ENCODE data around the gene FAM81A. TPM values are rescaled to one million over a fixed set of nuclear protein-coding genes. Genes with fewer than 3 reads are reported as not detected.
"Not testable (repeated sequence)": the region's sequence is repeated elsewhere in the genome, so short reads cannot be mapped to it uniquely, and the experiment has no call there.

Gene FAM81A
- total RNA-seq, 1 experiment from 2014 or later, result 4.1 TPM

- in situ Hi-C loops (cut with HindIII; ENCODE audit: low pct_unique_long_range_greater_than_20kb, low sequenced_read_pairs), result no loop called here
- no peak for DNase-seq (ENCODE audit: low read depth)
Measured at GRCh38 chr15:59419170-59419569, 18.8 kb upstream of the FAM81A start.

GRCh38 chr15:59420108-59420507 is 17.9 kb upstream of the FAM81A start:
- no peak for DNase-seq (ENCODE audit: low read depth)
- in situ Hi-C loops (cut with HindIII; ENCODE audit: low pct_unique_long_range_greater_than_20kb, low sequenced_read_pairs), result no loop called here

GRCh38 chr15:59420986-59421618 is 16.9 kb upstream of the FAM81A start:
- no peak for DNase-seq (ENCODE audit: low read depth)
- in situ Hi-C loops (cut with HindIII; ENCODE audit: low pct_unique_long_range_greater_than_20kb, low sequenced_read_pairs), result no loop called here

GRCh38 chr15:59424616-59425015 is 13.4 kb upstream of the FAM81A start:
- in situ Hi-C loops (cut with HindIII; ENCODE audit: low pct_unique_long_range_greater_than_20kb, low sequenced_read_pairs), result no loop called here

GRCh38 chr15:59428898-59429297 is 9.1 kb upstream of the FAM81A start:
- in situ Hi-C loops (cut with HindIII; ENCODE audit: low pct_unique_long_range_greater_than_20kb, low sequenced_read_pairs); DNase-seq (ENCODE audit: low read depth): not testable (repeated sequence)

More at GRCh38 chr15:59424616-59425015, 13.4 kb upstream of the FAM81A start:
- DNase-seq (ENCODE audit: low read depth), result no peak

- DNase-seq (ENCODE audit: low read depth), result no peak
- in situ Hi-C loops (cut with HindIII; ENCODE audit: low pct_unique_long_range_greater_than_20kb, low sequenced_read_pairs), result no loop called here
Measured at GRCh38 chr15:59432389-59432788, 5.6 kb upstream of the FAM81A start.

- no peak for DNase-seq (ENCODE audit: low read depth)
- in situ Hi-C loops (cut with HindIII; ENCODE audit: low pct_unique_long_range_greater_than_20kb, low sequenced_read_pairs), result no loop called here
Measured at GRCh38 chr15:59434481-59434880, 3.5 kb upstream of the FAM81A start.

GRCh38 chr15:59436774-59437141 is 1.2 kb upstream of the FAM81A start:
- DNase-seq (ENCODE audit: low read depth), result no peak
- in situ Hi-C loops (cut with HindIII; ENCODE audit: low pct_unique_long_range_greater_than_20kb, low sequenced_read_pairs), result no loop called here

GRCh38 chr15:59437142-59437816 is 707 bp upstream of the FAM81A start:
- DNase-seq (ENCODE audit: low read depth), result no peak
- in situ Hi-C loops (cut with HindIII; ENCODE audit: low pct_unique_long_range_greater_than_20kb, low sequenced_read_pairs), result no loop called here

- DNase-seq (ENCODE audit: low read depth), result peak; percentile 22
- in situ Hi-C loops (cut with HindIII; ENCODE audit: low pct_unique_long_range_greater_than_20kb, low sequenced_read_pairs), result no loop called here
Measured at GRCh38 chr15:59438625-59439290, 772 bp downstream of the FAM81A start.

- peak; percentile 8 for DNase-seq (ENCODE audit: low read depth)
- in situ Hi-C loops (cut with HindIII; ENCODE audit: low pct_unique_long_range_greater_than_20kb, low sequenced_read_pairs), result no loop called here
Measured at GRCh38 chr15:59439576-59439975, 1.6 kb downstream of the FAM81A start.

- peak; percentile 44 for DNase-seq (ENCODE audit: low read depth)
- in situ Hi-C loops (cut with HindIII; ENCODE audit: low pct_unique_long_range_greater_than_20kb, low sequenced_read_pairs), result no loop called here
Measured at GRCh38 chr15:59443341-59444072, 5.5 kb downstream of the FAM81A start.

- in situ Hi-C loops (cut with HindIII; ENCODE audit: low pct_unique_long_range_greater_than_20kb, low sequenced_read_pairs), result no loop called here
- DNase-seq (ENCODE audit: low read depth), result no peak
Measured at GRCh38 chr15:59444081-59444835, 6.3 kb downstream of the FAM81A start.

GRCh38 chr15:59444980-59445545 is 7.1 kb downstream of the FAM81A start:
- DNase-seq (ENCODE audit: low read depth), result no peak
- in situ Hi-C loops (cut with HindIII; ENCODE audit: low pct_unique_long_range_greater_than_20kb, low sequenced_read_pairs), result no loop called here

- no peak for DNase-seq (ENCODE audit: low read depth)
- in situ Hi-C loops (cut with HindIII; ENCODE audit: low pct_unique_long_range_greater_than_20kb, low sequenced_read_pairs), result no loop called here
Measured at GRCh38 chr15:59446232-59446957, 8.4 kb downstream of the FAM81A start.

GRCh38 chr15:59447367-59447766 is 9.4 kb downstream of the FAM81A start:
- DNase-seq (ENCODE audit: low read depth), result no peak
- in situ Hi-C loops (cut with HindIII; ENCODE audit: low pct_unique_long_range_greater_than_20kb, low sequenced_read_pairs), result no loop called here

GRCh38 chr15:59448871-59449270 is 10.9 kb downstream of the FAM81A start:
- in situ Hi-C loops (cut with HindIII; ENCODE audit: low pct_unique_long_range_greater_than_20kb, low sequenced_read_pairs), result no loop called here
- DNase-seq (ENCODE audit: low read depth), result no peak

All from Caki2 (cell line).